ENCODE results near the gene NOB1.

The NOB1 gene

GRCh38 chr16:69718111-69718764 lies 36.5 kb downstream of the NOB1 start:
- no peak for DNase-seq

- no peak for DNase-seq
These were observed 37.7 kb downstream of the NOB1 start for GRCh38 chr16:69717066-69717465.

- DNase-seq, result no peak
These were observed 41.7 kb downstream of the NOB1 start for GRCh38 chr16:69712914-69713581.

- no peak for DNase-seq
These were observed 42.4 kb downstream of the NOB1 start for GRCh38 chr16:69712277-69712676.

GRCh38 chr16:69711115-69711740 lies 43.5 kb downstream of the NOB1 start:
- no peak for DNase-seq

- DNase-seq, result peak; percentile 79
These were observed 45.2 kb downstream of the NOB1 start for GRCh38 chr16:69709456-69710084.

- no peak for DNase-seq
These were observed 46.6 kb downstream of the NOB1 start for GRCh38 chr16:69707920-69708683.

- DNase-seq, result no peak
These were observed 47.8 kb downstream of the NOB1 start for GRCh38 chr16:69706975-69707340.

GRCh38 chr16:69706256-69706974 lies 48.3 kb downstream of the NOB1 start:
- no peak for DNase-seq

GRCh38 chr16:69703638-69704037 lies 51.1 kb downstream of the NOB1 start:
- no peak for DNase-seq

- no peak for DNase-seq
These were observed 52.9 kb downstream of the NOB1 start for GRCh38 chr16:69701866-69702265.

GRCh38 chr16:69701452-69701851 lies 53.3 kb downstream of the NOB1 start:
- no peak for DNase-seq

GRCh38 chr16:69699915-69700314 lies 54.8 kb downstream of the NOB1 start:
- DNase-seq, result no peak

- DNase-seq, result no peak
These were observed 56.3 kb downstream of the NOB1 start for GRCh38 chr16:69698404-69698803.

- no peak for DNase-seq
These were observed 60.8 kb downstream of the NOB1 start for GRCh38 chr16:69693916-69694315.

- DNase-seq, result no peak
These were observed 62.5 kb downstream of the NOB1 start for GRCh38 chr16:69691980-69692911.

Data from NCI-H1092 treated with DMSO at 0.1 percent for 48 hours (cell line).